ENCODE measurements around the gene SLC38A11. TPM values are rescaled to one million over a fixed set of nuclear protein-coding genes. Genes with fewer than 3 reads are reported as not detected.

The SLC38A11 gene
- total RNA-seq (2014; rRNA removed; shearing (Covaris generic)) = not detected in 2 replicates
- polyA plus RNA-seq (2016; fragmentation: Nextera tagmentation; extraction: Ambion mirVana) = not detected in 2 replicates
- long read RNA-seq = 0 reads

GRCh38 chr2:164954954-164955701 is at the start of gene SLC38A11:
SLC38A11 (minus strand) TSS chr2:164955525; CDS start chr2:164955247, 278 bp downstream.
- peak within 1 kb of the TSS; percentile 87 for H2AFZ ChIP-seq
- H3K9me2 ChIP-seq (ENCODE audit: insufficient read depth) = no peaks in the 10 kb centered on the region
- H3K27me3 ChIP-seq (ENCODE audit: insufficient read depth) = no peaks in the 10 kb centered on the region
- H3K4me2 ChIP-seq = peak within 1 kb of the TSS; percentile 27; the same call in 1 of the 2 replicates
- H3K27ac ChIP-seq (ENCODE audit: low read depth) = no peak within 1 kb of the TSS
- H4K20me1 ChIP-seq (replicated peaks; ENCODE audit: insufficient read depth) = no peaks in the 10 kb centered on the region
- H3K27me3 Mint-ChIP-seq (ENCODE audit: insufficient read depth, low read depth, poor library complexity) = peaks cover 3% of the 10 kb centered on the region
- 0 out of 2 replicates have a peak, but pooled peaks cover 4% of the 10 kb centered on the region for H3K4me1 ChIP-seq (ENCODE audit: insufficient read depth)
- H3K4me1 Mint-ChIP-seq = peaks cover 3% of the 10 kb centered on the region; the same call in 1 of the 3 replicates
- H3K79me2 ChIP-seq (replicated peaks; ENCODE audit: insufficient read depth) = no peaks in the 10 kb centered on the region
- H3K4me3 ChIP-seq = peak within 1 kb of the TSS; percentile 37; the same call in 1 of the 2 replicates
- no peaks in the 10 kb centered on the region for H3K36me3 Mint-ChIP-seq (ENCODE audit: low read depth)
- no peaks in the 10 kb centered on the region for H3K36me3 ChIP-seq (ENCODE audit: insufficient read depth)
- H3K27ac Mint-ChIP-seq = no peak within 1 kb of the TSS
- peak; percentile 46 for DNase-seq (ENCODE audit: low spot score)
- TF ChIP-seq EZH2phosphoT487 (IDR thresholded peaks at IDR 0.05; ENCODE audit: unreplicated experiment) = no peak
- no peak for TF ChIP-seq ETS1 (IDR thresholded peaks at IDR 0.05)
- peak in 1 of 2 experiments; percentile 20; a peak in 2 of 4 replicates for TF ChIP-seq CTCF (conservative IDR thresholded peaks at IDR 0.05; ENCODE audit: low read depth in 2 of 2)
- no peaks in the 10 kb centered on the region; the same call in 2 of the 3 replicates for H3K9me3 Mint-ChIP-seq
- peak within 1 kb of the TSS; percentile 42; the same call in 2 of the 3 replicates for H3K4me3 Mint-ChIP-seq
- ATAC-seq = peak; percentile 91
- no peaks in the 10 kb centered on the region for H3F3A ChIP-seq (replicated peaks; ENCODE audit: low read depth)

GRCh38 chr2:165003443-165004130 is 48.3 kb upstream of the SLC38A11 start:
- no peaks in the 10 kb centered on the region for H3K27me3 ChIP-seq (ENCODE audit: insufficient read depth)
- Mint-ChIP-seq H3K4me1 (no peaks in the 10 kb centered on the region), H3K36me3 (ENCODE audit: low read depth) (no peaks in the 10 kb centered on the region), H3K27me3 (ENCODE audit: insufficient read depth, low read depth, poor library complexity) (no peaks in the 10 kb centered on the region), H3K4me3 (no peak overlapping the region), H3K27ac (no peak overlapping the region), H3K9me3 (no peaks in the 10 kb centered on the region)
- no peak overlapping the region for H3K4me2 ChIP-seq
- H2AFZ ChIP-seq = no peak overlapping the region
- ATAC-seq (peak; percentile 64), DNase-seq (ENCODE audit: low spot score) (peak; percentile 45)
- no peaks in the 10 kb centered on the region for H3K36me3 ChIP-seq (ENCODE audit: insufficient read depth)
- no peaks in the 10 kb centered on the region for H4K20me1 ChIP-seq (replicated peaks; ENCODE audit: insufficient read depth)
- no peaks in the 10 kb centered on the region for H3K79me2 ChIP-seq (replicated peaks; ENCODE audit: insufficient read depth)
- no peak overlapping the region for H3K27ac ChIP-seq (ENCODE audit: low read depth)
- no peaks in the 10 kb centered on the region for H3K9me2 ChIP-seq (ENCODE audit: insufficient read depth)
- no peak overlapping the region for H3K4me3 ChIP-seq
- no peaks in the 10 kb centered on the region for H3F3A ChIP-seq (replicated peaks; ENCODE audit: low read depth)
- no peaks in the 10 kb centered on the region for H3K4me1 ChIP-seq (ENCODE audit: insufficient read depth)
- TF ChIP-seq STAT1 (IDR thresholded peaks at IDR 0.05; ENCODE audit: unreplicated experiment) = no peak
- no peak for TF ChIP-seq REST (IDR thresholded peaks at IDR 0.05; ENCODE audit: unreplicated experiment)
- TF ChIP-seq EZH2phosphoT487 (IDR thresholded peaks at IDR 0.05; ENCODE audit: unreplicated experiment) = no peak
- TF ChIP-seq CREB1 (CRISPR knock-in tag; IDR thresholded peaks at IDR 0.05; ENCODE audit: low read depth) = no peak
- no peak for TF ChIP-seq ZNF331 (CRISPR knock-in tag; IDR thresholded peaks at IDR 0.05; ENCODE audit: low read depth)
- no peak for TF ChIP-seq NANOG (IDR thresholded peaks at IDR 0.05; ENCODE audit: borderline replicate concordance)

All from GM23338 (cell line).